Stimulated activated naive CD8-positive, alpha-beta T cell treated with anti-CD3 and anti-CD28 coated beads, Interleukin-15, amount 100 ng/mL, for 72 hours (primary cell): ENCODE results near the gene CDKAL1.

Experiments used
- ATAC-seq: fragments of 150-1000 bp; cut with Tn5 transposase; 2 replicates; pipeline ENCODE4 v1.10.0; 2021; ENCODE audit warnings: mild to moderate bottlenecking, moderate library complexity
- DNase-seq, 2 donors: peaks; one replicate each; pipeline ENCODE4 v3.0.0; 2021 to 2022
- H3K27ac Mint-ChIP-seq, 2 donors: one replicate each; pipeline ENCODE4 v1.8.0; 2022; ENCODE audit warnings: mild to moderate bottlenecking in 2 of 2, mixed read lengths in 2 of 2, moderate library complexity in 2 of 2
- H3K27me3 Mint-ChIP-seq: one replicate; pipeline ENCODE4 v1.8.0; 2022; ENCODE audit warnings: mixed read lengths
- H3K4me1 Mint-ChIP-seq: one replicate; pipeline ENCODE4 v1.8.0; 2022; ENCODE audit warnings: mild to moderate bottlenecking, mixed read lengths
- H3K4me3 Mint-ChIP-seq, 2 donors: one replicate each; pipeline ENCODE4 v1.8.0; 2022; ENCODE audit warnings: mild to moderate bottlenecking in 2 of 2, mixed read lengths in 2 of 2, moderate library complexity in 1 of 2
- H3K9me3 Mint-ChIP-seq, 2 donors: one replicate each; pipeline ENCODE4 v1.8.0; 2022; ENCODE audit warnings: mixed read lengths in 2 of 2

Gene CDKAL1

DNA sequence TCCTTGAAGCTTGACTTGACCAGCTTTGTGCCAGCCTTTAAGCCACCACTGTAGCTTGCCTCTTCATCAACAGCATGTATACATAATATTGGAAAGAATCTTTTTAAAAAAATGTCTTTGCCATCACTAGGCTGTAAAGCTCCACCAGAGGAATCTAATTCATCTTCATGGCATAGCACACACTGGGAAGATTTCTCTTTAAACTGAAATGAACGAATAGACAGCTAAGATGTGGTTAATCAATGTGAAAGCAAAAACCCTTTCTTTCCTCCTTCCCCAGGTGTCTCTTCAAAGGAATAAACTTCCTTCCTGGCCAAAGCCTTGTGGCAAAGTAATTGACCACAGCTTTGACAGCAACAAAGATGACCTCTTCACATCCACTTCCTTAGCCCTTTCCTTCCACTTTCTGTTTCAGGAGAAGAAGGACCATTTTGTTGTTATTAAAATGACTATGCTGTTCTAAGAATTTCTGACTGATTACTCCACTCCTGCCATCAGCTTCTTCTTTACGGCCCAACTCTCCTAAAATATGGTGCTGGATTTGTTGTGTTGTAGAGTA, 630.6 kb downstream of the CDKAL1 start:
- ATAC-seq (peak; percentile 69), DNase-seq (no peak)
- Mint-ChIP-seq H3K27ac (peak overlapping the region in 1 of 2 donors; percentile 40), H3K27me3 (no peaks in the 10 kb centered on the region), H3K4me1 (peaks cover 25% of the 10 kb centered on the region), H3K9me3 (no peaks in the 10 kb centered on the region), H3K4me3 (no peak overlapping the region)

DNA sequence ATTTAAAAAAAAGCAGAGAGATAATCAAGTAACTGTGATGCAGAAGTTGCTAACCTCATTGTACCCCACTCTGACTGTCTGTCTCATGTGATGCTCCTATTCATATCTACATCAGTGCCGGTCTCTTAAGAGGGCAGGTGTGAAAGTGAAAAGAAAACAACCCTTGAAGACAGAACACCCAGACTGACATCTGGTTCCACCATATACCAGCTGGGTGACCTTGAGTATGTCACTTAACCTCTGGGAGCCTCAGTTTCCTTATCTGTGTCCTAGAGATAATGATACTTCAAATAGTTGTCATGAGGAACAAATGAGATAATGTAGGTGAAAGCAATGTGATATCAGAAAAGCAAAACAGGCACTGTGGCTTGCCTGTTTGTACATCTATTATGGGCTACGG, 632.5 kb downstream of the CDKAL1 start:
- H3K27ac Mint-ChIP-seq, result no peak overlapping the region
- H3K27me3 Mint-ChIP-seq, result no peaks in the 10 kb centered on the region
- DNase-seq (no peak), ATAC-seq (no peak)
- H3K4me1 Mint-ChIP-seq, result peaks cover 25% of the 10 kb centered on the region
- H3K4me3 Mint-ChIP-seq, result no peak overlapping the region
- no peaks in the 10 kb centered on the region for H3K9me3 Mint-ChIP-seq

DNA sequence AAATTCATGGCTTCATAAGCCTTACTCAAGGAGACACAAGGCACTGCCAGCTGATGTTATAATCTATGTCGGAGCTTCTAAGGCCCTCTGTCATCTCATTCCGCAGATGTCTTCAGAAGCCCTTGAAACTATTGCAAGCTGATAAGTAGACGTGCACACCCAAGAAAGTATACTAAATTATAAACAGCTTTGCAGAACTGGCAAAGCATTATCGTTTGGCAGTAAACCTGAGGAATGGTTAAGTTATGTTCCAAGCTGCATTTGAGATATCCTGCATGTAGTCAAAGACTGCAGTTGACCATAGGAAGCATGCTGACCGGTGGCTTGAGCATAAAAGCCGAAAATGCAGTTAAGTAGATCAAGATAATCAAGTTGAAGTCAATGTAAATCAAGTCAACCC, 633.5 kb downstream of the CDKAL1 start:
- no peak for ATAC-seq
- H3K27ac Mint-ChIP-seq, result no peak overlapping the region
- DNase-seq, result no peak
- no peak overlapping the region for H3K4me3 Mint-ChIP-seq
- H3K9me3 Mint-ChIP-seq, result no peaks in the 10 kb centered on the region
- H3K4me1 Mint-ChIP-seq, result peaks cover 21% of the 10 kb centered on the region
- H3K27me3 Mint-ChIP-seq, result no peaks in the 10 kb centered on the region

DNA sequence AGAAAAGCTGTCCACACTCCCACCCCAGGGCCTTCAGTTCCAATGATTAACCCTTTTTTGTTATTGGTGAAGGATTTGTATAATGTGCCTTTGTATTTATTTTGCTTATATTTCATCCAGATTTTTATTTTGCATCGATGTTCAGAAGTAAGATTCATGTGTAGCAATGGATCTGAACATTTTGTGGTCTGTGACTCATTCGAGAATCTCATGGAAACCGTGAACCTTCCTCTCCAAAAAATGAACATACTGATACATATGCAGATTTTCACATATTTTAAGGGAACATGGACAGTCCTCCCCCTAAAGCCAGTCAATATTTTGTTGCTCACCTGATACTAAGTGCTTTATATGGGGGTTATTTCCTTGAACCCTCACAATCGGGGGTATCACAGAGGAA, 637.5 kb downstream of the CDKAL1 start:
- no peak for ATAC-seq
- no peak overlapping the region for H3K4me3 Mint-ChIP-seq
- no peaks in the 10 kb centered on the region for H3K4me1 Mint-ChIP-seq

DNA sequence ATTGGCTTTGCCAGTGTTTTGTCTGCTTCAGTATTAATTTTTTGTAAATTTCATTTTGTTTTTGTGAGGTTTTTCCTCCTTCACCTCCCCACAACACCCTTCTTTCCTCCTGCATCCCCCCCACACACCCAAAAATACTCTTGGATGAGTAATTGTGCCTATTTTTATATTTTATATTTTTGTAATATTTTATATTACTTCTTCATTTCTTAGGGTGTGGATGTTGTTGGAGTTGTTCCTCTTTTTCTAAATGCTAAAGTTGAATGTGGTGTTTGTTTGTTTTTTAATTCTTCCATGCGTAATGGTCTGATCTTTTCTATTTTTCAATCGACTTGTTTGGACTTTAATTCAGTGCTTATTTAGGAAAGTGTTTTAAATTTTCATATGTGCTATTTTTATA, 638.8 kb downstream of the CDKAL1 start:
- no peak for DNase-seq
- no peaks in the 10 kb centered on the region for H3K9me3 Mint-ChIP-seq
- no peak for ATAC-seq
- no peaks in the 10 kb centered on the region for H3K27me3 Mint-ChIP-seq
- no peak overlapping the region for H3K27ac Mint-ChIP-seq
- H3K4me3 Mint-ChIP-seq, result no peak overlapping the region
- no peaks in the 10 kb centered on the region for H3K4me1 Mint-ChIP-seq

More for the DNA sequence above, 637.5 kb downstream of the CDKAL1 start:
- Mint-ChIP-seq H3K9me3 (no peaks in the 10 kb centered on the region), H3K27me3 (no peaks in the 10 kb centered on the region), H3K27ac (no peak overlapping the region)
- no peak for DNase-seq

DNA sequence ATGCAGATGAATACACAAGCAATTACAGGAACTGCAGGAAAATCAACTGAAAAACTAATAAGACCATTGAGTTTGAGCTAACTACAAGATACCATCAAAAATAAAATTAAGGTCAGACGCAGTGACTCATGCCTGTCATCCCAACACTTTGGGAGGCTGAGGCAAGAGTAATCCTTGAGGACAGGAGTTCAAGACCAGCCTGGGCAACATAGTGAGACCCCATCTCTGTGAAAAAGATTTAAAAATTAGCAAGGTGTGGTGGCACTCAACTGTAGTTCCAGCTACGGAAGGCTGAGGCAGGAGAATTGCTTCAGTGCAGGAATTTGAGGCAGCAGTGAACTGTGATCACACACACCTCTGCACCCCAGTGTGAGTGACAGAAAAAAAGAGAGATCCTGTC, 639.4 kb downstream of the CDKAL1 start:
- peak overlapping the region in 1 of 2 donors; percentile 74 for H3K27ac Mint-ChIP-seq
- H3K4me3 Mint-ChIP-seq, result no peak overlapping the region
- H3K9me3 Mint-ChIP-seq, result no peaks in the 10 kb centered on the region
- no peaks in the 10 kb centered on the region for H3K4me1 Mint-ChIP-seq
- H3K27me3 Mint-ChIP-seq, result no peaks in the 10 kb centered on the region
- DNase-seq, result no peak
- no peak for ATAC-seq

DNA sequence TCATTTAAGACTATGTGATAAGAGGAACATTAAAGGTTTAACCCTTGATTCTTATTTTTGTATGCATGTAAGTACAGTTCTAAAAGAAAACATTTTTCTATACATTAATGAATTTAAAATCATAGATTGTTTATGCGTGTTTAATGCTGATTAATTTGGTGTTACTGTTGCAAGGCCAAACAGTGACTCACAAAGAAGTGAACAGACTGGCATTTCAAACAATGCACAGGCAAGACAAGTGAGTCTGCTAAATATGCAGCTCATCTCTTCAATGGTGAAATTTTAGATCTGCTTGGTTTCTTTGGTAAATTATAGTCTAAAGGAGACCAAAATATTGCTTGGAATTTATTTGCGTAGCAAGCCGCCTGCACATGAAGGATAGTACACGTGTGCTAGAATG, 641.9 kb downstream of the CDKAL1 start:
- H3K9me3 Mint-ChIP-seq, result no peaks in the 10 kb centered on the region
- H3K4me3 Mint-ChIP-seq, result no peak overlapping the region
- no peak overlapping the region for H3K27ac Mint-ChIP-seq
- no peaks in the 10 kb centered on the region for H3K4me1 Mint-ChIP-seq
- H3K27me3 Mint-ChIP-seq, result no peaks in the 10 kb centered on the region
- DNase-seq (no peak), ATAC-seq (no peak)

DNA sequence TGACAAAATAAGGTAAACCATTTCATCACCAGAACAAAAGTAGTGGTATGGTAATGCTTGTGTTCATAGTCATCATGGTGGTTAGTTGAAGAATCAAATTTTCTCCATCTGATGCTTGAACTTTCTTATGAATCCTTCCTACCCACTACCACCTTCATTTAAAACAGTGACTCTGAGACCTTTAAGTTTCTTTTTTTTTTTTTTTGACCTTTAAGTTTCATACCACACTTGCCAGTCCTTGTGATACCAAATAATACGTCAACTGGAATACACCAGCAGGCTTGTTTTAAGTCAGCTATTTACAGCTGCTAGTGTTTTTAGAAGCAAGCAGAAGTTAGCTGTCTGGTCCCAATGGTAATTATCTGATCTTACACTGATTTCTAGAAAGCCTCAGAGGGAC, 645.9 kb downstream of the CDKAL1 start:
- Mint-ChIP-seq H3K4me1 (no peaks in the 10 kb centered on the region), H3K4me3 (no peak overlapping the region), H3K27me3 (no peaks in the 10 kb centered on the region), H3K27ac (no peak overlapping the region), H3K9me3 (no peaks in the 10 kb centered on the region)
- DNase-seq (no peak), ATAC-seq (peak; percentile 72)

DNA sequence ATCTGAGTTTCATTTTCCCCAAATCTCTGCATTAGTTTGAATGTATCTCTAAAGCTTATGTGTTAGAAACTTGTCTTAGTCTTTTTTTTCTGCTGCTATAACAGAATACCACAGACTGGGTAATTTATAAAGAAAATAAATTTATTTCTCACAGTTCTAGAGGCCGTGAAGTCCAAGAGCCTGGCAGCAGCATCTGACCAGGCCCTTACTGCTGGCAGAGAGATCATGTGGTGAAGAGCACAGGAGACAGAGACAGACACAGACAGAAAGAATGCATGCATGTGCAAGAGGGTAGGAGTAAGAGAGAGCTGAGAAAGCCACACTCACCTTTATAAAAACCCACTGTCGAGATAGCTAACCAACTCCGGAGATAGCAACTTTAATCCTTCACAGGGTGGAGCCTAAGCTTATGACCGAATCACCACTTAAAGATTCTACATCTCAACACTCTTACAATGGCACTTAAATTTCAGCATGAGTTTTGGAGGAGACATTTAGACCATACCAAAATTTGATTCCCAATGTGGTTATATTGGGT, 646.6 kb downstream of the CDKAL1 start:
- no peak overlapping the region for H3K4me3 Mint-ChIP-seq
- H3K9me3 Mint-ChIP-seq, result no peaks in the 10 kb centered on the region
- no peak for DNase-seq
- ATAC-seq, result no peak
- H3K27ac Mint-ChIP-seq, result no peak overlapping the region
- no peaks in the 10 kb centered on the region for H3K27me3 Mint-ChIP-seq
- no peaks in the 10 kb centered on the region for H3K4me1 Mint-ChIP-seq

DNA sequence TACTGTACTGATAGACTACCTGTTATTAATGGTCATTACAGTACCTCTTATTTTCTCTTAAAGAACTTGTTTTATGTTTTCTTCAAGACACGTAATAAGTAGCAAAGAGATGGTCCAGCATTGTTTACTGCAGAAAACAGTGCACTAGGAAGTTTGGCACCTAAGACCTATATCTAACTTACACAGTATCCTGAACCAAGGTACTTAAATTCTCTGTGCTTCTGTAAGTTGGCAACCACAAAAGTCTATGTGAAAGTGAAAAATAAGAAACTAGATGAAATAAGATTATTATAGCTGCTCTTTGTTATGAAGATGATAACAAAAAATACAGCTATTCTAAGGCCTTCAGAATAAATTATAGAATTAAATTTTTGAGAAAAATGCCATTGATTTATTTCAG, 647.6 kb downstream of the CDKAL1 start:
- H3K4me3 Mint-ChIP-seq, result no peak overlapping the region
- no peak overlapping the region for H3K27ac Mint-ChIP-seq
- H3K4me1 Mint-ChIP-seq, result no peaks in the 10 kb centered on the region
- ATAC-seq (no peak), DNase-seq (no peak)
- no peaks in the 10 kb centered on the region for H3K9me3 Mint-ChIP-seq
- no peaks in the 10 kb centered on the region for H3K27me3 Mint-ChIP-seq

DNA sequence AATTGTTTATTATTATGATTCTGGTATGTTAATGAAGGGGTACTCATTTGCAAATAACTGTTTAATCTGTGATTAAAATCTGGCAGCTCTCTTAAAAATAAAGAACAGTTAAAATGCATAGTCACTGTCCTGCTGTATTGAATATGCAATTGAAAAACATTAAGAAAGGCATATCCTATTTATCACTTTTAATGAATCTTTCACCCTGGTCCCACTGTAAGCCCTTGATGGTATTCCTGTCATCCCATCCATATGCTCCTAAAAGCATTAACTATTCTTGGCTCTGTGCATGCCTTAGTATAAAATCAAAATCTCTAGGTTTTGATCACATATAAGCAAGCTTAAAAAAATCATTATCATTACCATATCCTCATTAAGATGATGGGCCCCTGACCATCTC, 648.3 kb downstream of the CDKAL1 start:
- no peaks in the 10 kb centered on the region for H3K27me3 Mint-ChIP-seq
- no peak overlapping the region for H3K4me3 Mint-ChIP-seq
- ATAC-seq (no peak), DNase-seq (no peak)
- no peaks in the 10 kb centered on the region for H3K9me3 Mint-ChIP-seq
- no peak overlapping the region for H3K27ac Mint-ChIP-seq
- no peaks in the 10 kb centered on the region for H3K4me1 Mint-ChIP-seq

DNA sequence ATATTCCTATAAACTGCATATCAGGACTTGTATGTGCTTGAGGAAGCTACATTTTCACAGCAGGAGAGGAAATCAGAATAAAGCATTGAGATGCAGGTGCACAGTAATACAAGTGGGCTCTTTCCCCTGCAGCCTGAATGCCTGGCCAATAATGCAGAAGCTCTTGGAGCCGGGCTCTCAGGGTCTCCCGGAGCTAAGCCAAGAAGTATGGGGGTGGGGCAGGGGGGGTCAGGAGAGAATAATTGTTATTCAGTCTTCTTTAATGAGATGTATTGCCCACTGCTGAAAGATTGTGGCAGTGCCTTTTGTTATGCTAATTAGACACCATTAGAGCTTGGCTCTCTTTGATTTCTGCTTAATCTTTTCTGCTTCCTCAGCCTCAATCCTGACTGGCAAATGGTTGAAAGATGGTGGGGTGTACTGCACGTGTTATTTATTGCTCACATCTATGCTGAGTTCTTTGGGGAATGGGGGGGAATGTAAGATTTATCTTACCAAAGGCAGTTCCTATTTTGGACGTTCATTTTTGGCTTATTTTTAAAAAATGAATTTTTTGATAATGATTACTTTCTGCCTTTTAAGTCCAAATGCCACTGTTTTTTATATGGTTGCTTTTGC, 651.7 kb downstream of the CDKAL1 start:
- Mint-ChIP-seq H3K4me3 (no peak overlapping the region), H3K27ac (no peak overlapping the region), H3K4me1 (no peaks in the 10 kb centered on the region), H3K9me3 (no peaks in the 10 kb centered on the region), H3K27me3 (no peaks in the 10 kb centered on the region)
- no peak for DNase-seq
- no peak for ATAC-seq

DNA sequence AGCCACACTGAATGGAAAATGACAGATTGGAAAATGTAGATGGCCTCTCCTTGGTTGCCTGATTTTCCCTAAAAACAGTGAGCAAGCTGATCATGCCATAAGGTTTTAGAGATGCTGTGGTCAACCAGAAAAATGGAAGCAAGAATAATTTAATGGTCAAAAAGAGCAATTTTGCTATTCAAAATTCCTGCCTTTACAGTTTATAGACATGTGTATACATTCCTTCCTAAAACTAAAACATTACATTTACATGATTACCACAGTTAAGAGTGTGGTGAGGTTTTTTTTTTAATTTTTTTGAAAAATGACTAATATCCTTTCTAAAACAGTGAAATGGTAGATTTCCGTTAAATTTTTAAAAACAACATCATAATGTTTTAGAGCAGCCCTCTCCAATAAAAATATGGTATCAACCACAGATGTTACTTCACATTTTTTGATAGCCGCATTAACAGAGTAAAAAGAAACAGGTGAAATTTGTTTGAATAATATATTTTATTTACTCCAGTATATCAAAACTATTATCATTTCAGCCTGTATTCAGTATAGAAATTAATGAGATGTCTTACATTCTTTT, 652.3 kb downstream of the CDKAL1 start:
- Mint-ChIP-seq H3K4me3 (no peak overlapping the region), H3K27me3 (no peaks in the 10 kb centered on the region), H3K4me1 (no peaks in the 10 kb centered on the region), H3K27ac (no peak overlapping the region), H3K9me3 (no peaks in the 10 kb centered on the region)
- DNase-seq, result no peak
- ATAC-seq, result no peak

DNA sequence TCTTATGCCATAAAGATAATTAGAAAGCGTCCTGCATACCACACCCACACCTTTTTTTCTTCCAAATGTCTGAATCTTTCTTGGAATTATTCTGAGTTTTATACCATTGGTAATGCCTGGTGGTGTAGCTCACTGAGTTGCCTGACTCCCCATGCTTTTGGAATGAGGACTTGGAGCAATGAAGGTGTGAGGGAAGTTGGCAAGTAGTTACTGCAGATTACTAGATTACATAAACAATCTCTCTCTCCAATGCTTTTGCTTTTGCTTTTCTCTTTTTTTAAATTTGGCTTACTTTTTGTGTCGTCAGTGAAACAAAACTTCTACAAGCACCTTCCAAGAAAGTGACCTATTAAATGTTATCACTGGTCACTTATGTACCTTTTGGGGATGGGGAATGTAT, 653.2 kb downstream of the CDKAL1 start:
- H3K4me3 Mint-ChIP-seq, result no peak overlapping the region
- H3K4me1 Mint-ChIP-seq, result no peaks in the 10 kb centered on the region
- no peaks in the 10 kb centered on the region for H3K9me3 Mint-ChIP-seq
- ATAC-seq, result no peak
- H3K27me3 Mint-ChIP-seq, result no peaks in the 10 kb centered on the region
- no peak for DNase-seq
- H3K27ac Mint-ChIP-seq, result no peak overlapping the region

DNA sequence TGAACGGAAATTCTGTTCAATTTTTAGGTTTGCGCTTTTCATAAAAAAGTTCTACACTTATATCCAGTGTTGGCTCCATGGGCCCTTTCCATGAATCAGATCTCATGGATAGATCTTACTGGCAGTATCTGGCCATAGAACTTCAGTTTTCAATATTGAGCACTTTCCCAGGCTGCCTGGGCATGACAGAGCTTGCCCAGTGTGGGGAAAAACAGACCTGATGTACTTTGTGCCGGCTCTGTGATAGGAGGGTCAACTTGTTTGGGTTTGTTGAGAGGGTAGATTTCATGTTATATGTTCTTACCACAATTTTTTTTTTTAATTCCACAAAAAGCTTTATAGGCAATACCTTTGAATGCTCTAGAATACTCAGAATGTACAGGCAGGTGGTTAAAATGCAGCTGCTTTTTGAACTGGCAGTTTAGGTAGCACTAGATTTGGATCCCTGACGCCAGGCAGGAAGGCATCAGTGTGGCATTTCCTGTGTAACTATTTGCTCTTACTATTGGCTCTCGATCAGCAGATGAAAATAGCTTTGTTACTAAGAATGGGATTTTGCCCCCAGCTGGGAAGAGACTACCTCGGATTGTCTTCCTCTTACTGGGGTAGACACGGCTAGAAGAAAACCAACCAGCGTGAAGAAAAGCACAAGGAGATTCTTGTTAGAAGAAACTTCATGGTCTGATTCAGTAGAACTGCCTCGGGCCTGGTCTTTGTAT, 654.4 kb downstream of the CDKAL1 start:
- Mint-ChIP-seq H3K4me1 (no peaks in the 10 kb centered on the region), H3K9me3 (no peaks in the 10 kb centered on the region), H3K27ac (no peak overlapping the region), H3K4me3 (no peak overlapping the region), H3K27me3 (no peaks in the 10 kb centered on the region)
- no peak for DNase-seq
- ATAC-seq, result no peak

DNA sequence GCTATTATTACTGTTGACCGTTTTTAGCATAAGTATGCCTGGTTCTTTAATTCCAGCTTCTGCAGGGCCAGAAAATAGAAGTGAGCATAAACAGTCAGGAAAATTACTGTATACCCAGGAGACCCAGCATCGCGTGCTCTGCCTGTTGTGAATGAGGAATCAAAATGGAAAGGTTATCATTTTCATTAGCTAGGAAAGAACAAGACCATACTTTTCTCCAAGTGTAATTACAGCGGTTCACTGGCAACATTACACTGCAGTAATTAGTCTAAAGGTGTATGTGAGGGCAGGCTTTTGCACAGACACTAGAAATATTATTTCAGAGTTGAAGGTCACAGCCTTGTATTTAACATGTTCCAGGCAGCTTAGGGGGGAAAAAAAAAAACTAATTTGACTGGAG, 655.5 kb downstream of the CDKAL1 start:
- H3K4me1 Mint-ChIP-seq, result no peaks in the 10 kb centered on the region
- H3K9me3 Mint-ChIP-seq, result no peaks in the 10 kb centered on the region
- no peak overlapping the region for H3K27ac Mint-ChIP-seq
- H3K27me3 Mint-ChIP-seq, result no peaks in the 10 kb centered on the region
- H3K4me3 Mint-ChIP-seq, result no peak overlapping the region
- DNase-seq (no peak), ATAC-seq (no peak)
